ENCODE results near the gene RER1. TPM values are rescaled to one million over a fixed set of nuclear protein-coding genes. Genes with fewer than 3 reads are reported as not detected.

Gene RER1
- total RNA-seq, 2 experiments from 2014 or later: 120 to 131 TPM

Other genes starting within 250 kb of the RER1 start
- gene FAAP20, start 197.1 kb upstream of the RER1 start, total RNA-seq: 10 to 100 TPM; 64.7 to 71.7 TPM
- gene SKI, start 163.5 kb upstream of the RER1 start, total RNA-seq: 10 to 100 TPM; 27.5 to 28.3 TPM
- gene MORN1, start 287 bp upstream of the RER1 start, total RNA-seq: 1 to 10 TPM; 5.9 to 6.6 TPM
- gene PEX10, start 20.7 kb downstream of the RER1 start, total RNA-seq: 10 to 100 TPM; 17.1 to 19.0 TPM
- gene PLCH2, start 84.4 kb downstream of the RER1 start, total RNA-seq: 1 to 10 TPM; 2.9 to 6.0 TPM
- gene PANK4, start 134.8 kb downstream of the RER1 start, total RNA-seq: 10 to 100 TPM; 39.0 to 40.6 TPM
- not detected for gene HES5, start 138.4 kb downstream of the RER1 start, total RNA-seq
- gene TNFRSF14, start 164.5 kb downstream of the RER1 start, total RNA-seq: 100 to 1,000 TPM; 134 to 140 TPM
- 10 to 100 TPM; 39.1 to 43.6 TPM for gene PRXL2B, start 194.9 kb downstream of the RER1 start, total RNA-seq
- gene MMEL1, start 241.2 kb downstream of the RER1 start, total RNA-seq: 1 to 10 TPM; 1.8 to 3.1 TPM

Measured in activated CD8-positive, alpha-beta T cell treated with anti-CD3 and anti-CD28 coated beads for 36 hours (primary cell).